Mesothelial cell of epicardium (in vitro differentiated cells): Measurements from ENCODE around the gene FAM186B. TPM values are rescaled to one million over a fixed set of nuclear protein-coding genes. Genes with fewer than 3 reads are reported as not detected.

Experiments
- DNase-seq, 2 experiments: peaks; one replicate each; pipeline ENCODE4 v3.0.0; 2021; ENCODE audit warnings: low spot score in 2 of 2; ENCODE audit not compliant: unreplicated experiment in 2 of 2
- H3K27ac Mint-ChIP-seq: 2 replicates; pipeline ENCODE4 v1.8.0; 2021; ENCODE audit warnings: mixed read lengths
- H3K27me3 Mint-ChIP-seq: 2 replicates; pipeline ENCODE4 v1.8.0; 2021; ENCODE audit warnings: low read depth, mixed read lengths
- H3K36me3 Mint-ChIP-seq: 2 replicates; pipeline ENCODE4 v1.8.0; 2021; ENCODE audit warnings: mixed read lengths
- H3K4me1 Mint-ChIP-seq: 2 replicates; pipeline ENCODE4 v1.8.0; 2021; ENCODE audit warnings: mixed read lengths
- H3K4me3 Mint-ChIP-seq: 2 replicates; pipeline ENCODE4 v1.8.0; 2021; ENCODE audit warnings: mild to moderate bottlenecking, moderate library complexity, mixed read lengths
- H3K9me3 Mint-ChIP-seq: 2 replicates; pipeline ENCODE4 v1.8.0; 2021; ENCODE audit warnings: mixed read lengths
- CTCF ChIP-seq: fragments of 200-600 bp; sonication (generic); IDR thresholded peaks from one replicate; pipeline ENCODE4 v1.5.0; 2021; ENCODE audit warnings: antibody characterized with exemption; ENCODE audit not compliant: unreplicated experiment
- total RNA-seq: library from RNA; stranded (reverse); gene quantifications from 3 replicates; pipeline ENCODE4 v1.2.1, GENCODE V29; 2021

The FAM186B gene
- total RNA-seq, 1 donor from 2014 or later = 0.40 TPM

DNA sequence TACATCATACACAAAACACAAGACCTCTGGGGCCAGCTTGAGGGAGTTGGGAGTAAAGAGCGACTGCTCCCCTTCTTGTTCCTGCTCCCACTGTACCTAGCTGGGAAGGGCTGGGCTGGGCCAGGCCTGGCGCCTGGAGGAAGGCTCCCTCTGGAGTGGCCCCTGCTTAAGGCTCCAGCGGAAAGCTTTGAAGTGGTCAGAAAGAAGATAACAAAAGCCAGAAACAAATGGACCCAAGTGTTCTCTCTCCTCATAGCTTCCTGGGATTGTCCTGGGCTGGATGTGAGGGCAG, 43.2 kb upstream of the FAM186B start:
- no peak overlapping the region for H3K4me3 Mint-ChIP-seq
- no peaks in the 10 kb centered on the region for H3K9me3 Mint-ChIP-seq
- peaks cover 20% of the 10 kb centered on the region for H3K4me1 Mint-ChIP-seq
- peaks cover 5% of the 10 kb centered on the region for H3K36me3 Mint-ChIP-seq
- no peaks in the 10 kb centered on the region for H3K27me3 Mint-ChIP-seq
- no peak for DNase-seq
- TF ChIP-seq CTCF = no peak
- H3K27ac Mint-ChIP-seq = peak overlapping the region; percentile 83

DNA sequence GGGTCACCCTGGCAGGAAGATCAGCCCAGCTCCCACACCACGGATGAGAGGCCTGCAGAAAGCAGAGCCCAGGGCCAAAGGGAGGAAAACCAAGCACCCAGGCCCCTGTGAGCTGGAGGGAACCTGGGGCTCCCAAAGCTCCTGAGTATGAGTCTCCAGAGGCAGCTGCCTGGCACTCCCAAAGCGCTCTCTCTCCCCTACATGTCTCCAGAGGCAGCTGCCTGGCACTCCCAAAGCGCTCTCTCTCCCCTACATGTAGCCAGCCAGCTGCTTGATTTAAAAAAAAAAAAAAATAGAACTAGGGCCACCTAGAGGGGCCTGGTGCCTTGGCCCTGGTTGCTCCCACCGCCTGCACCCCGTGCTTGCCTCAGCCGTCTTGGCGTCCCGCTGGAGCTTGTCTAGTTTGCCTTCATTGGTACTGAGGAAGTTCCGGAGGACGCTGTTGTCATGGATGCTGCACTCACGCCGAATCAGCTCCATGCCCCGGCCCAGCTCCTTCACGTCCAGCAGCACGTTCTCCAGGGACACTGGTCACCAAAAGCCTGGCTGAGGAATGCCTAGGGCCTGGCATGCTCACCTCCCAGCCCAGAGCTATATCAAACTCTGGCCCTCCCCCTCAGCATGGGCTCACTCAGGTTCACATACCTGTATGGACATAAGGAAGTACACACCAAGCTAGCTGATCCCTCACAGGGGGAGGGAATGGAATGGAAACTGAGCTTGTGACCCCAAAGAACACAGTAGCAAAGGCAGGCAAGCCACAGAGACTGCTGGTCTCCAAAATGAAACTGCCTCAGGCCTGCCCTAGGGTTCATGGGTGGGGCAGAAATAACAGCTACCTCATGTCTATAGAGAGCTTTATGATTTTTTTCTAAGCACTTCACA, 42.6 kb upstream of the FAM186B start:
- H3K9me3 Mint-ChIP-seq = no peaks in the 10 kb centered on the region
- peak overlapping the region; percentile 83 for H3K27ac Mint-ChIP-seq

GRCh38 chr12:49646871-49647654, 41.6 kb upstream of the FAM186B start:
- peak overlapping the region; percentile 56 for H3K27ac Mint-ChIP-seq
- peaks cover 3% of the 10 kb centered on the region for H3K36me3 Mint-ChIP-seq
- TF ChIP-seq CTCF = no peak
- DNase-seq = no peak
- peaks cover 20% of the 10 kb centered on the region for H3K4me1 Mint-ChIP-seq
- H3K9me3 Mint-ChIP-seq = no peaks in the 10 kb centered on the region
- no peaks in the 10 kb centered on the region for H3K27me3 Mint-ChIP-seq
- no peak overlapping the region for H3K4me3 Mint-ChIP-seq

More for the DNA sequence above, 42.6 kb upstream of the FAM186B start:
- TF ChIP-seq CTCF = no peak
- H3K36me3 Mint-ChIP-seq = peaks cover 3% of the 10 kb centered on the region
- no peak overlapping the region for H3K4me3 Mint-ChIP-seq
- peaks cover 20% of the 10 kb centered on the region for H3K4me1 Mint-ChIP-seq
- no peaks in the 10 kb centered on the region for H3K27me3 Mint-ChIP-seq
- DNase-seq = no peak

DNA sequence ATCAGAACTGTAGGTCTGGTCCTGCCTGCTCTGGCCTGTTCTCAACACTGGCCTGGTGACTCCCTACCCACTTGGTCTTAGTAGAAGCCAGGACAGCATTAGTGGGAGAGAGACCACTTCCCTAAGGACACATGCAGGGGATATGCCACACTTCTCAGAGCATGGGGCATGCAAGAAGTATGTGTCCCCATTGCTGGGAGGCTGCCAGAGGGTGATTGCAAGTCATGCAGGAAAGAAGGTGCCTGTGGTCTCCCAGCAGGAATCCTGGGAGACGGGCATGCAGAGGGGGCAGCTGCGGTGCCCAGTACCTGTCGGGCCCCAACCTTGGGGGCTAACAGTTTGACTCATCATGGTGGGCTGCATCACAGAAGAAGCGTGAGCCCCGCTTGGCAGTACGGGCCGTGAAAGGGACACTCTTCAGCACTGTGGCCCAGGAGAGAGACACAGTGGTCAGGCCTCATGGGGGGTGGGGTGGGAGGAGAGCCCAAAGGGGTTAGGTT, 40.9 kb upstream of the FAM186B start:
- H3K9me3 Mint-ChIP-seq = no peaks in the 10 kb centered on the region
- peaks cover 3% of the 10 kb centered on the region for H3K36me3 Mint-ChIP-seq

More for the DNA sequence above, 40.9 kb upstream of the FAM186B start:
- H3K27ac Mint-ChIP-seq = no peak overlapping the region
- no peaks in the 10 kb centered on the region for H3K27me3 Mint-ChIP-seq
- DNase-seq = no peak
- TF ChIP-seq CTCF = no peak
- peaks cover 20% of the 10 kb centered on the region for H3K4me1 Mint-ChIP-seq
- H3K4me3 Mint-ChIP-seq = no peak overlapping the region
